Tibial nerve (tissue), 4 donors: ENCODE results near the gene DLST.

ENCODE experiments used
- EP300 ChIP-seq, 2 donors: sonication (generic); formaldehyde crosslinking; IDR thresholded peaks; one replicate each; pipeline ENCODE4 v1.6.1; 2017; ENCODE audit warnings: antibody characterized with exemption in 2 of 2, mild to moderate bottlenecking in 1 of 2
- TF ChIP-seq, protein P1 (sequence below), 5 experiments: fragments of 200-600 bp in 3 of 5; fragments of 450-650 bp in 2 of 5; sonication (generic) in 3 of 5; IDR thresholded peaks; one replicate each; pipeline ENCODE4 v1.5.1; 2016 to 2019; ENCODE audit warnings: antibody characterized with exemption in 5 of 5, mild to moderate bottlenecking in 3 of 5, moderate library complexity in 2 of 5

DNA sequence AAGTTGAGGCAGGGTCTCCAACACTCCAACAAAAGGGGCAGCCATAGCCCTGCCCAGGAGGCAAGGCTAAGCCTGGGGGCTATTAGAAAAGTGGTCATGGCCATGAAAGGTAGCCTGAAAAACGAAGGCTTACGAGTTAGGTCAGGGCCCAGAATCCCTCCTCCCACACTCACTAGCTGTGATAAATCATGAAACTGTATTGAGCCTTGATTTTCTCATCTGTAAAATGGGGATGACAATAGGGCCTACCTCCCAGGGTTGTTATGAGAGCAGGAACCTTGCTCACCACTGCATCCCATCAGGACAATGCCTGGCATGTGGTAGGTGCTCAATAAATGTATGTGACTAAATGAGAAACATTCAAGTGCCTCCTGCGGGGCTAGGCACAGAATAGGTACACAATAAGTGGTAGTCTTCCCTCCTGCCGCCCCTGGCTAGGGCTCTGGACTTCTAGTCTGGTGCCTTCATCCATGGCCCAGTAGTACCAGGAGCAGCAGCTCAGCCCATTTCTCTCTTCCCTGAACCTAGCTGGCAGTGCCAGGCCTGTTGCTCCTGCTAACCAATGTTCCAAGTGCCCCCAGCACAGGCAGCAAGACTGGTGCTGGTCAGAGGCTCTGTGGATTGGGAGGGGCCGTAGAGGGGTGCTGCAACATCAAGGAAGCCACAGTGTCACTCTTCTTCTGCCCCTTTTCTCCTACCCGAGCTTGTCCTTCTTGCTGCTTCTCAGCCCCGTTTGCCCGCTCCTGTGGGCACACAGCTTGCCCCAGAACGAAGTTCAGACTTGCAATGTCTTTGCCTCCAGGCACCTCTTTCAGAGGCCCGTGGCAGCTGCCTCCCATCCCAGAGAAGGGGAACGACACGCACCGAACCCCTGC lies 65.9 kb downstream of the DLST start:
- TF ChIP-seq, protein P1, sequence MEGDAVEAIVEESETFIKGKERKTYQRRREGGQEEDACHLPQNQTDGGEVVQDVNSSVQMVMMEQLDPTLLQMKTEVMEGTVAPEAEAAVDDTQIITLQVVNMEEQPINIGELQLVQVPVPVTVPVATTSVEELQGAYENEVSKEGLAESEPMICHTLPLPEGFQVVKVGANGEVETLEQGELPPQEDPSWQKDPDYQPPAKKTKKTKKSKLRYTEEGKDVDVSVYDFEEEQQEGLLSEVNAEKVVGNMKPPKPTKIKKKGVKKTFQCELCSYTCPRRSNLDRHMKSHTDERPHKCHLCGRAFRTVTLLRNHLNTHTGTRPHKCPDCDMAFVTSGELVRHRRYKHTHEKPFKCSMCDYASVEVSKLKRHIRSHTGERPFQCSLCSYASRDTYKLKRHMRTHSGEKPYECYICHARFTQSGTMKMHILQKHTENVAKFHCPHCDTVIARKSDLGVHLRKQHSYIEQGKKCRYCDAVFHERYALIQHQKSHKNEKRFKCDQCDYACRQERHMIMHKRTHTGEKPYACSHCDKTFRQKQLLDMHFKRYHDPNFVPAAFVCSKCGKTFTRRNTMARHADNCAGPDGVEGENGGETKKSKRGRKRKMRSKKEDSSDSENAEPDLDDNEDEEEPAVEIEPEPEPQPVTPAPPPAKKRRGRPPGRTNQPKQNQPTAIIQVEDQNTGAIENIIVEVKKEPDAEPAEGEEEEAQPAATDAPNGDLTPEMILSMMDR (IDR thresholded peaks at IDR 0.05): no peak
- TF ChIP-seq EP300 (IDR thresholded peaks at IDR 0.05): no peak
